Fibroblast of peridontal ligament (primary cell): Measurements from ENCODE around the gene NAGLU.

Experiments used
- DNase-seq: peaks from one replicate; pipeline ENCODE4 v3.0.0-alpha.2; 2010; ENCODE audit errors: extremely low read depth

NAGLU gene

DNA sequence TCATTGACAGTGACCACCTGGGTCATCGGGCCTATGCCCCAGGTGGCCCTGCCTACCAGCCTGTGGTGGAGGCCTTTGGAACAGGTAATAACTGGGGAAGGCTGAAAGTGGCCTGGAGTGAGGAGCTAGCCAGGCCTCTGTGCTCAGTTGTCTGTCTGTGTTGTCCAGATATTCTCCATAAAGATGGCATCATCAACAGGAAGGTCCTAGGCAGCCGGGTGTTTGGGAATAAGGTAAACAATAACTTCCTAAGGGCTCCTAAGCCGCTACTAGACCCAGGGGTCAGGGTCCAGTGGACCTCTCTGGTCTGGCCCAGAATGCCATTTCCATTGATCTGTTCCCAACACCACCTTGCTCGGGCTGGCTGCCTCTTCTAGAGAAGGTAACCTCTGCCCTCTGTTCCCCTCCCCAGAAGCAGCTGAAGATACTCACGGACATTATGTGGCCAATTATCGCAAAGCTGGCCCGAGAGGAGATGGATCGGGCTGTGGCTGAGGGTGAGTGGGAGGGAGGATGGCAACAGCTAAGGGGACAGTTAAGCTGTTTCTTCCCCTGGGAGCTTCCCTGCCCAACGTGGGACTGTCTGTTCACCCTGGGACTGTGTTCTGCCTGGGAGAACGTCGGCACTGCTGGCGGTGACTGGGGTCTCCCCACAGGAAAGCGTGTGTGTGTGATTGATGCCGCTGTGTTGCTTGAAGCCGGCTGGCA, 28.9 kb downstream of the NAGLU start:
- DNase-seq, result no peak

DNA sequence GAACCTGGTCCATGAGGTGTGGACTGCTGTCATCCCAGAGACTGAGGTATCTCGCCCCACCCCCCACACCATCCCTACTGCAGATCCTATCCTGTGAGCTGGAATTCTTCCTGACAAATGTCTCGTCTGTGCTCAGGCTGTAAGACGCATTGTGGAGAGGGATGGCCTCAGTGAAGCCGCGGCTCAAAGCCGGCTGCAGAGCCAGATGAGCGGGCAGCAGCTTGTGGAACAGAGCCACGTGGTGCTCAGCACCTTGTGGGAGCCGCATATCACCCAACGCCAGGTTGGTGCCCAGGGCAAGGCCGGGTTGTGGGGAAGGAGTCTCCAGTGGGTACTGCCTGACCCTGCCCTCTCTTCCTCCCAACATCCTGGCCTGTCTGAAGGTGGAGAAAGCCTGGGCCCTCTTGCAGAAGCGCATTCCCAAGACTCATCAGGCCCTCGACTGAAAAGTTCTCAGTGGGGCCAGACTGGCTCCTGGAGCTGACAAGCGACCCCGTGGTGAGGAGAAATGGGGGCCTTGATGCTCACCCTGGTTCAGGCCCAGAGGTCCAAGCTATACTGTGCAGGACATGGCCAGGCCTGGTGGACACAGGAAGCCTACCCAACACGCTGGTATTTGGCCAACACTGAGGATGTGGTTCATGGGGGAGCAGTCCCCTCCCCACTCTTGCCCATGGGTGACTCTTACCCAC, 29.6 kb downstream of the NAGLU start:
- no peak for DNase-seq

GRCh38 chr17:42566215-42566882, 30.3 kb downstream of the NAGLU start:
- DNase-seq, result no peak

DNA sequence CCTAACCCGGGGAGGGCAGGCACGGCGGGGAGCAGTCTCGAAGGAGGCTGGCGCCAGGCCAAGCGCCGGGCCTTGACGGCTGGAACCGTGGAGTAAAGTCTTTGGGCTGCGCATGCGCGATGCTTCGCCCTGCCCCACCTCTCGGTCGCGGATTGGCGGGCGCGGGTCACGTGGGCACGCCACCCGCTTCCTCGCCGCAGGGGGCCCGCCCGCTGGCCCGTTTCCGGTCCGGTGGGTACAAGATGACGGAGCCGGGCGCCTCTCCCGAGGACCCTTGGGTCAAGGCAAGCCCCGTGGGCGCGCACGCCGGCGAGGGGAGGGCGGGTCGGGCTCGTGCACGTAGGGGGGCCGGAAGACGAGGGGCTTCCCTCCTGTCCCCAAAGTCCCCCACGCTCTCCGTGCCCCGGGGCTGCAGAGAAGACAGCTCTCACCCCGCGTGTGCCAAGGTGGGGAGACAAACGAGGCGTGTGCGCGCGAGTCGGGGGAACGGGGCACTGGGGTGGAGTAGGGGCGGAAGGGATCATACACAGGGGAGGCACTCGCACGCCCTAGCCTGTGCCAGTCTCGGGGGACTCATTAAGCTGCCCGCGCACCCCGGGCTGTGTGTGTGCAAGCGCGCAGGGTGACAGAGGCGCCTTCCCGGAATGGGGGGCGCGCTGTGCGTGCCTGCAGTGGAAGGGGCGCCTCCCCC, 31.0 kb downstream of the NAGLU start, which contains the start of gene MLX:
Gene MLX, plus strand, starts transcription at position 218 of the 691 bp plus-strand sequence. Its CDS starts 25 bp downstream, at position 243.
- peak; percentile 83 for DNase-seq

- no peak for DNase-seq
Measured at GRCh38 chr17:42568341-42569111, 32.5 kb downstream of the NAGLU start.

DNA sequence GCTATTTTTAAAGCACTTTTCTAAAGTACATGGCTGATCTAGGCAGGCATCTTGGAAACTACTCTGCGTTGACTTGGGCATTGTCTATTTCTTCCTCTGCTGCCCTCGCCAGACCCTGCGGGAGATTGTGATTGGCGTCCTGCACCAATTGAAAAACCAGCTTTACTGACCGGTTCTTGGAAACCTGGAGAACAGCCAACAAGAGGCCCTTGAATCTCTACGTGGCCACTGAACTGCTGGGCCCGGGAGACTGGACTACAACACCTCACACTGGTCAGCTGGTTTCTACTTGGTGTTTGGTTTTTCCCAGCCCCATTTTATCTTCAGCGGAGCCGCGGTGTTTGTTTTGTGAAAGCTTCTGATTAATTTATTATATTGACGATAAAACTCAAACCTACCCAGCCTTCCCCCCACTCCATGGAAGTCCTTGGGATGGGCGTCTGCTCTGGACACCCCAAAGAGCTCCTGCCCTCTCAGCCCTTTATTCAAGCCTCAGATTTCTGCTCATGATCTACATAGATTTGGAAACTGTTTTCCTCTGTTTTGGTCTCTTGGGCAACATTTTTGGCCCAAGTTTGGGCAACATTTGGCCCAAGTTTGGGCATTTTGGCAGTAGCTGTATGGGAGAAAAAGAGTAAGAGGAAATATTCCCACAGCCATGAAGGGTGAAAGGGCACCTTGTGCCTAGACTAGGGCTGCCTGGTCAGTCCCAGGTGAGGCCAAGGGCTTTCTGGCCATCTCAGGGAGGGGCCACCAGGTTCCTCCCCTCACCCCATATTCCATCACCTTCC, 35.6 kb downstream of the NAGLU start:
- peak; percentile 31 for DNase-seq

- DNase-seq, result no peak
Measured at GRCh38 chr17:42573095-42573494, 37.1 kb downstream of the NAGLU start.

- no peak for DNase-seq
Measured at GRCh38 chr17:42574463-42574862, 38.4 kb downstream of the NAGLU start.

- DNase-seq, result no peak
Measured at GRCh38 chr17:42577140-42577531, 41.1 kb downstream of the NAGLU start.

DNA sequence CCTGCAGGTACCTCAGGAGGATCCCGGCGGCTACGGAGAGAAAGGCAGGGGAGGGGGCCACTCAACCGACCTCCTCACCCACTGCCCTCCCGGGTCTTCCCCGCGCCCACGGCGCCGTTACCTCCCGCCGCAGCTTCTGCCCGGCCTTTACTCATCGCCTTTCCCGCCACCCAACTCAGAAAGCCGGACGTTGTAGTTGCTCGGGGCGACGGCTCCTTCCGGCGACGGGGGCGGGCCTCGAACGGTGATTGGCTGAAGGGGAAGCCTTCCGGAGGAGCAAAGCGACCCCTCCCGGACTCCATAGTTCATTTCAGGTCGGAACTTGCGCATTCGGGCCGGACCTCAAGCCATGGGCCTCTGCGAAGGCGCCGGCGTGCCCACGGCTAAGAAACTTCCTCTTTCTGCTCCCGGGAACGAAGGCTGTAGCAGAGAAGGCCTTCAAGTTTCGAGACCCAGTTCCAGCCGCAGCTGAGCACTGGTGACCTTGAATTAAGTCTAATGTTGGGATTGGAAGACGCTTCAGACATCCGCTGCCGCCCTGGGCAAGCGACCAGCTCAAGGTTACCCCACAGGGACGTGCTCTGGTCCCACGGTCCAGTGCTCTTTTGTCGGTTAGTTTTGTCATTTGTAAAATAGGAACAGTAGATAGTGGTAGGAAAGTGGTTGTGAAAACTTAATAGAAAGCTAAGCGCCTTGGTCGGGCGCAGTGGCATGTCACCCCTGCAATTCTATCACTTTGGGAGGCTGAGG, 41.7 kb downstream of the NAGLU start, which contains the start of gene PSMC3IP:
Gene PSMC3IP, minus strand, starts transcription at position 198 of the 750 bp plus-strand sequence. Its CDS starts 43 bp downstream, at position 155.
- DNase-seq, result peak; percentile 91

DNA sequence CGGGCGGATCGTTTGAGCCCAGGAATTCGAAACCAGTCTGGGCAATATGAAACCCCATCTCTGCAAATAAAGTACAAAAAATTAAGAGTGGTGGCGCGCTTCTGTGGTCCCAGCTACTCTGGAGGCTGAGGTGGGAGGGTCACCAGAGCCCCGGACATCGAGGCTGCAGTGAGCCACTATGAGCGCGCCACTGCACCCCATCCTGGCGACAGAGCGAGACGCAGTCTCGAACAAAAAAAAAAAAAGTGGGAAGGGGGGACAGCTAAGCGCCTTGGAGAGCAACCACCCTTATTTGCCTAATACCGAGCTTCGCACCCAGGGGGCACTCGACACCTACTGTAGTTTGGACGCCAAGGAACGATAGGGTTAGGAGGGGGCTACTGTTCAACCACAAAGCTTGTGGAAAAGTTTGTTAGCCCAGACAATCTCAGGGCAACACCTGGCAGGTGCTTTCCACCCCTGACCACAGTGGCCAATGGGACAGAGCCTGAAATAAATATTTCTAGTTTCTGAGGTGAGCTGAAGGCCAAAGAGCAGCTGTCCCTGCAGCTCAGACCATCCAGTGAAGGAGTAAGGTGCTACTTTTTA, 42.3 kb downstream of the NAGLU start:
- DNase-seq, result peak; percentile 74

DNA sequence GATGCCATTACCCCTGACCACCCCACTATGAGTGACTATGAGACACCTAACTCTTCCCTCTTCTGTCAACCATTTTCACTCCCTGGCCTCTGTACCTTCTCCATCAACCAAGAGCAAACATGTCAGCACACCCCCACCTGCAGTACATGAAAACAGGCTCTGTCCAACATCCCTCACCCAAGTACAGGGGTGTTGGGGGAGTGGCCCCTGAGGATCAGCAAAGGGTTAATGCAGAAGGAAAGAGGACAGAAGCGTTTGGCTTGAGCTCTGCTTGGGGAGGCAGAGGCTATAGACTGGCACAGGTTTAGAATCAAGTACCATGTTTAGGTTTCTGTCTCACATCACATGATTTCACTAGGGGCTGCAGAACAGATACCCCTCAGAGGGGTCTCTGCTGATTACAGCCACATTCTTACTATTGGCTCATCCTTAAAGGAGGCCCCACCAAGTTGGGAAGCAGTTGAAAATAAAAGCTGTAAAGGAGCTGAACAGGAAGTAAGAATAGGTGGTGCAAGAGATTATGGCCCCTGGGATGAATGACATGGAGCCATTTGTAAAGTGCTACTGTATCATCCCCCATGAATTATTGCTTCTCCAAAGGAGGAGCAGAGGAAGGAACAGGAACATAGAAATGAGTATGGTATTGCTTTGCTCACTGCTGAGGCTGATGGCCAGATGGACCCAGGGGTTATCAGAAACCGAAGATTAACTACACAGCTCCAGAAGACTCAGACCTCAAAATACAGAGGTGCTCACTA, 43.9 kb downstream of the NAGLU start:
- DNase-seq, result no peak

DNA sequence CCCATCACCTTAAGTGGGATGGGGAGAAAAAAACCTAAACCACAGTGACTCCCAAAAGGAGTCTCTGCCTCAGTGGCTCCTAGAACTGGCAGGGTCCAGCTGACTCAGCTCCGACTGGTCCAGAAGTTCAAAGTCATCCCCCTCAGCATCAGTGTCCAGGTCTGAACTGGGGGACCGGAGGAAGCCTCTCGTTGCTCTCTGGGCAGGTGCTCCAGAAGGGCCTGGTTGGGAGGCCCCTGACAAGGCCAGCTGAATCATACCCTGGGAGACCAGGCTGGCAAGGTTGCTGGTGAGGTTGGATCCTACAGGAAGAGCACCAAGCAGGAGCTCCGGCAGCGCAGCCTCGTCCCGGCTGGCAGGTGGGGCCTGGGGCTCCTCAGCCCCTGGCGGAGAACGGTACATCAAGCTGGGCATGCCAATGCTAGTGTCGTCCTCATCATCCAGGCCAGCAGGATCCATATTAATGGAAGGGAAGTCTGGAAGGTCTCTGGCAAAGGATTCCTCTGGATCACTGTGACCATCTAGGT, 45.8 kb downstream of the NAGLU start:
- DNase-seq, result no peak

DNA sequence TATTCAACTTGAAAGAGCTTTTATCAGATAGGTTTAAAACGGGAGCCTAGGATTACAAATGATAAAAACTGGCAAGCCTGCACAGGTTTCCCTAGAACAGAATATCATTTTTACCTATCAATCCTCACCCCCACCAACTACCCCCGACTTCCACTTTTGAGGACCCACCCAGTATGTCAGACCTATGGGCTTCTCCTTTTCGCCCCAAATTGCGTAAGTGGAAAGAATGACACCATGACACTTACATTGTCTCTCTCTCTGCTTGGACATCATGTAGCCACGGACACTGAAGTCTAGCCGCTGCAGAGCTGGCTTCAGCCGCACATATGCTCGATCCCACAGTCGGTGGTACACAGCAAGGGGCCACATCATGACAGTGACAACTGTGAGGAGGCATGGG, 48.8 kb downstream of the NAGLU start:
- DNase-seq, result no peak

DNA sequence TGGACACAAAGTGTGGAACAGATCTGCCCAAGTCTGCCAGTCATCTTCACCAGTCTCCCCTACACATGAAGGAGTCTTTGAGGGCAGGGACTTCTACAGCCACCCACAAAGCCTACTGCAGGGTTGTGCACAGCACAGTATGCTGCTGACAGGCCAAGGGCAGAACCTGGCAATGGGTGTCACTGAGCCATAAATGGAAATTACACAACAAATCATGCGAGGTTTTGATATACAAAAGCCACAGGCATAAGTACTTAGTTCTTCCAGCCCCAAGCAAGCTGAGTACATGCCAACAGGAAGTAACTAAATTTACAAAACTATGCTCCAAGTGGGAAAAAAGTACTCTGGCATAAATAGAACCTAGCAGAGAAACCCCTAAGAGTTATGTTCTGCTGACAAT, 49.3 kb downstream of the NAGLU start:
- no peak for DNase-seq

DNA sequence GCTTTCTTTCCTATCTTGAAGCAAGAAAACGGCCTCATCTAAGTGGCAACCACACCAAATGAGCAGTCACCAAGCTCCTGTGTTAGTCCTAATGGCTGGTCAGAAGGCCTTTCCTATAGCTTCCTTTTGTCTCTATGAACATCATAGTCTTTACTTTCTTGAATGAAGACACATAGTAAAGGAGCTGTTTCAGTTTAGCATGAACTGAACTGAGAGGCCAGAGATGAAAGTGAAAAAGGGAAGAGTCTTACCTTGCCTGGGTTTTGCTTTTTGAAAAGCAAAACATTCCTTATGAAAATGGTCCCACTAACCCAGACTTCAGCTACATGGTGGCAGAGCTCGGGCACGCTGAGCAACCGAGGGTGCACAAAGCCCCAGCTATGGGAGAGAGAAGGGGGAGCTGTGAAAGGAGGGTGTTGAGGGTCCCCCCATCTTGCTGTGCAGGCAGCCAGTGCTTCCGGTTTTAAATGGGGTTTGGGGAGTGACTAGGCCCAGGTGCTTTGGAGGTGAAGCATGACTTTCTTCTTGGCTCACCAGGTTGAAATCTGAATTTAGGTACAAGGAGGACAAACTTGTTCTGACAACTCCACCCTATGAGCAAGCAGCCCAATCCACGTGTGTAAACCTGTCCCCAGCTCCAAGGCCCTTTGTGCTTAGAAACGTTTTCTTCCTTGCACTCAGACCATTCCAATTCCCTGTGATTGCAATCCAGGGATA, 50.6 kb downstream of the NAGLU start:
- DNase-seq, result no peak

DNA sequence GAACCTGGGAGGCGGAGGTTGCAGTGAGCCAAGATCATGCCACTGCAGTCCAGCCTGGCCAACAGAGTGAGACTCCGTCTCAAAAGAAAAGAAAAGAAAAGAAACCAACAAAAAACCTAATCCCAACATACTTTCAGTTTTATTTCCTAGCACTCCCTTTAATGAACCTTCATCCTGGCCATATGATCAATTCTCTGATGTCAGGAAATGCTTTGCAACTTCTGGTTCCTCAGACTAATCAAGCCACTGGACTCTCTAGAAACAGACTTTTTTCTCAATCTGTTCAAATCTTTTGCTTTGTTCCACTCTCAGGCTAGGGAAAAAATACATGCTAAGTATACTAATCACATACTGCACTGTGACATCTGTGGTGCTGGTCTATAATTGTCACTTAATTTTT, 54.8 kb downstream of the NAGLU start:
- DNase-seq, result no peak

DNA sequence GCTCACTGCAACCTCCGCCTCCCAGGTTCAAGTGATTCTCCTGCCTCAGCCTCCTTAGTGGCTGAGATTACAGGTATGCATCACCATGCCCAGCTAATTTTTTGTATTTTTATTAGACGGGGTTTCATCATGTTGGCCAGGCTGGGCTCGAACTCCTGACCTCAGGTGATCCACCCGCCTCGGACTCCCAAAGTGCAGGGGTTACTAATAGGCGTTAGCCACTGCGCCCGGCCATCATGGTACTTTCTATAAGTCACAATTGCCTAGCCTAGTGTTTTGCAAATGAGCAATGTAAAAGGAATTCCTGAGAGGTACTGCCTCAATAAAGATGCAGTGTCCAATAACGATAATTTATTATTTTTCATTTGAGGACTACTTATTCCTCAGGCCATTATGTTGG, 55.4 kb downstream of the NAGLU start:
- no peak for DNase-seq
